Muscle layer of duodenum (tissue), 2 donors: Measurements from ENCODE around the gene KCNAB1.
"Not testable (repeated sequence)": the region's sequence is repeated elsewhere in the genome, so short reads cannot be mapped to it uniquely, and the experiment has no call there.

Experiments
- H3K27ac ChIP-seq: one replicate; pipeline ENCODE4 v1.7.0; 2013; ENCODE audit warnings: mild to moderate bottlenecking, low read length
- H3K27me3 ChIP-seq: one replicate; pipeline ENCODE4 v1.7.0; 2013; ENCODE audit warnings: low read depth, mild to moderate bottlenecking, control low read depth, low read length
- H3K36me3 ChIP-seq, 2 donors: one replicate each; pipeline ENCODE4 v1.7.0; 2013; ENCODE audit warnings: low read length in 2 of 2, control low read depth in 1 of 2, mild to moderate bottlenecking in 1 of 2; ENCODE audit not compliant: insufficient read depth in 2 of 2, control insufficient read depth in 1 of 2
- H3K4me1 ChIP-seq, 2 donors: one replicate each; pipeline ENCODE4 v1.7.0; 2013; ENCODE audit warnings: low read length in 2 of 2, mild to moderate bottlenecking in 2 of 2, control low read depth in 1 of 2, moderate library complexity in 1 of 2; ENCODE audit not compliant: insufficient read depth in 2 of 2, control insufficient read depth in 1 of 2
- H3K4me3 ChIP-seq, 2 donors: one replicate each; pipeline ENCODE4 v1.7.0; 2013; ENCODE audit warnings: low read length in 2 of 2, low read depth in 1 of 2, mild to moderate bottlenecking in 1 of 2
- H3K9me3 ChIP-seq, 2 donors: one replicate each; pipeline ENCODE4 v1.7.0; 2013; ENCODE audit warnings: low read length in 2 of 2, control low read depth in 1 of 2, mild to moderate bottlenecking in 1 of 2; ENCODE audit not compliant: control insufficient read depth in 1 of 2
- donor health status: healthy.

KCNAB1 gene

GRCh38 chr3:156226676-156227420, 106.5 kb downstream of the KCNAB1 start:
- no peaks in the 10 kb centered on the region for H3K27me3 ChIP-seq
- H3K36me3 ChIP-seq, result no peaks in the 10 kb centered on the region
- H3K4me3 ChIP-seq, result no peak overlapping the region
- no peak overlapping the region for H3K27ac ChIP-seq
- H3K9me3 ChIP-seq, result no peaks in the 10 kb centered on the region
- no peaks in the 10 kb centered on the region for H3K4me1 ChIP-seq

- H3K4me3 ChIP-seq, result no peak overlapping the region
- no peaks in the 10 kb centered on the region for H3K9me3 ChIP-seq
- H3K27ac ChIP-seq, result no peak overlapping the region
- H3K4me1 ChIP-seq, result no peaks in the 10 kb centered on the region
- H3K27me3 ChIP-seq, result no peaks in the 10 kb centered on the region
- no peaks in the 10 kb centered on the region for H3K36me3 ChIP-seq
These were observed 107.3 kb downstream of the KCNAB1 start for GRCh38 chr3:156227704-156228103.

GRCh38 chr3:156230278-156230900, 110.0 kb downstream of the KCNAB1 start:
- no peaks in the 10 kb centered on the region for H3K36me3 ChIP-seq

GRCh38 chr3:156231221-156231620, 110.8 kb downstream of the KCNAB1 start:
- not testable (repeated sequence) for H3K27me3 ChIP-seq, H3K36me3 ChIP-seq, H3K9me3 ChIP-seq, H3K27ac ChIP-seq, H3K4me1 ChIP-seq, H3K4me3 ChIP-seq

More at GRCh38 chr3:156230278-156230900, 110.0 kb downstream of the KCNAB1 start:
- Histone ChIP-seq H3K4me3 (no peak overlapping the region), H3K9me3 (no peaks in the 10 kb centered on the region), H3K4me1 (no peaks in the 10 kb centered on the region), H3K27ac (no peak overlapping the region), H3K27me3 (no peaks in the 10 kb centered on the region)

- Histone ChIP-seq H3K27ac (no peak overlapping the region), H3K4me1 (no peaks in the 10 kb centered on the region), H3K27me3 (no peaks in the 10 kb centered on the region), H3K4me3 (no peak overlapping the region), H3K9me3 (no peaks in the 10 kb centered on the region), H3K36me3 (no peaks in the 10 kb centered on the region)
These were observed 113.5 kb downstream of the KCNAB1 start for GRCh38 chr3:156233876-156234275.

GRCh38 chr3:156236556-156237260, 116.3 kb downstream of the KCNAB1 start:
- Histone ChIP-seq H3K4me3 (no peak overlapping the region), H3K4me1 (no peaks in the 10 kb centered on the region), H3K27ac (no peak overlapping the region), H3K36me3 (no peaks in the 10 kb centered on the region), H3K9me3 (no peaks in the 10 kb centered on the region), H3K27me3 (no peaks in the 10 kb centered on the region)

- Histone ChIP-seq H3K27ac (no peak overlapping the region), H3K9me3 (no peaks in the 10 kb centered on the region), H3K4me3 (no peak overlapping the region), H3K36me3 (no peaks in the 10 kb centered on the region), H3K27me3 (no peaks in the 10 kb centered on the region), H3K4me1 (no peaks in the 10 kb centered on the region)
These were observed 120.3 kb downstream of the KCNAB1 start for GRCh38 chr3:156240642-156241041.

GRCh38 chr3:156246961-156247725, 126.8 kb downstream of the KCNAB1 start:
- no peaks in the 10 kb centered on the region for H3K9me3 ChIP-seq
- H3K27me3 ChIP-seq, result no peaks in the 10 kb centered on the region
- H3K4me3 ChIP-seq, result no peak overlapping the region
- no peak overlapping the region for H3K27ac ChIP-seq
- H3K4me1 ChIP-seq, result no peaks in the 10 kb centered on the region
- H3K36me3 ChIP-seq, result no peaks in the 10 kb centered on the region

- no peaks in the 10 kb centered on the region for H3K9me3 ChIP-seq
- no peaks in the 10 kb centered on the region for H3K36me3 ChIP-seq
- H3K27me3 ChIP-seq, result no peaks in the 10 kb centered on the region
- no peaks in the 10 kb centered on the region for H3K4me1 ChIP-seq
- no peak overlapping the region for H3K27ac ChIP-seq
- no peak overlapping the region for H3K4me3 ChIP-seq
These were observed 130.2 kb downstream of the KCNAB1 start for GRCh38 chr3:156250550-156250949.

GRCh38 chr3:156251424-156251823, 131.0 kb downstream of the KCNAB1 start:
- Histone ChIP-seq H3K36me3 (no peaks in the 10 kb centered on the region), H3K4me3 (no peak overlapping the region), H3K27ac (no peak overlapping the region), H3K27me3 (no peaks in the 10 kb centered on the region), H3K4me1 (no peaks in the 10 kb centered on the region), H3K9me3 (no peaks in the 10 kb centered on the region)

- H3K9me3 ChIP-seq, result no peaks in the 10 kb centered on the region
- no peaks in the 10 kb centered on the region for H3K36me3 ChIP-seq
- H3K4me3 ChIP-seq, result no peak overlapping the region
- H3K27ac ChIP-seq, result no peak overlapping the region
- no peaks in the 10 kb centered on the region for H3K27me3 ChIP-seq
- H3K4me1 ChIP-seq, result no peaks in the 10 kb centered on the region
These were observed 132.3 kb downstream of the KCNAB1 start for GRCh38 chr3:156252656-156253055.
